Thyroid gland (tissue), 4 donors: Measurements from ENCODE around the gene POF1B.

Source experiments
- POLR2A ChIP-seq, 2 donors: fragments of 450-650 bp; IDR thresholded peaks; one replicate each; pipeline ENCODE4 v1.6.1; 2017; ENCODE audit warnings: antibody characterized with exemption in 2 of 2, mild to moderate bottlenecking in 2 of 2, moderate library complexity in 1 of 2
- TF ChIP-seq, protein P1 (sequence below), 6 experiments: fragments of 200-600 bp in 3 of 6; fragments of 450-650 bp in 3 of 6; sonication (generic) in 3 of 6; IDR thresholded peaks; one replicate each; pipeline ENCODE4 v1.5.1; 2016 to 2019; ENCODE audit warnings: antibody characterized with exemption in 6 of 6, mild to moderate bottlenecking in 2 of 6, inconsistent platforms in 1 of 6, moderate library complexity in 1 of 6

- TF ChIP-seq, protein P1, sequence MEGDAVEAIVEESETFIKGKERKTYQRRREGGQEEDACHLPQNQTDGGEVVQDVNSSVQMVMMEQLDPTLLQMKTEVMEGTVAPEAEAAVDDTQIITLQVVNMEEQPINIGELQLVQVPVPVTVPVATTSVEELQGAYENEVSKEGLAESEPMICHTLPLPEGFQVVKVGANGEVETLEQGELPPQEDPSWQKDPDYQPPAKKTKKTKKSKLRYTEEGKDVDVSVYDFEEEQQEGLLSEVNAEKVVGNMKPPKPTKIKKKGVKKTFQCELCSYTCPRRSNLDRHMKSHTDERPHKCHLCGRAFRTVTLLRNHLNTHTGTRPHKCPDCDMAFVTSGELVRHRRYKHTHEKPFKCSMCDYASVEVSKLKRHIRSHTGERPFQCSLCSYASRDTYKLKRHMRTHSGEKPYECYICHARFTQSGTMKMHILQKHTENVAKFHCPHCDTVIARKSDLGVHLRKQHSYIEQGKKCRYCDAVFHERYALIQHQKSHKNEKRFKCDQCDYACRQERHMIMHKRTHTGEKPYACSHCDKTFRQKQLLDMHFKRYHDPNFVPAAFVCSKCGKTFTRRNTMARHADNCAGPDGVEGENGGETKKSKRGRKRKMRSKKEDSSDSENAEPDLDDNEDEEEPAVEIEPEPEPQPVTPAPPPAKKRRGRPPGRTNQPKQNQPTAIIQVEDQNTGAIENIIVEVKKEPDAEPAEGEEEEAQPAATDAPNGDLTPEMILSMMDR (IDR thresholded peaks at IDR 0.05): no peak
- no peak for TF ChIP-seq POLR2A (IDR thresholded peaks at IDR 0.05)
Measured at GRCh38 chrX:85375333-85375738, 4.1 kb downstream of the POF1B start.
